Neural crest cell (in vitro differentiated cells): ENCODE results near the gene SHD. TPM values are rescaled to one million over a fixed set of nuclear protein-coding genes. Genes with fewer than 3 reads are reported as not detected.
A peak's percentile ranks its signal among the peaks of the same experiment; 100 is the strongest.

Source experiments
- DNase-seq: peaks from one replicate; pipeline ENCODE4 v3.0.0; 2021; ENCODE audit warnings: low read depth, mixed read lengths, low spot score
- H3K27ac Mint-ChIP-seq: one replicate; pipeline ENCODE4 v1.8.0; 2021; ENCODE audit warnings: mild to moderate bottlenecking, mixed read lengths; ENCODE audit not compliant: unreplicated experiment
- H3K27me3 Mint-ChIP-seq: 2 replicates; pipeline ENCODE4 v1.8.0; 2021; ENCODE audit warnings: low read depth, mild to moderate bottlenecking, mixed read lengths
- H3K36me3 Mint-ChIP-seq: 2 replicates; pipeline ENCODE4 v1.8.0; 2021; ENCODE audit warnings: low read depth, mild to moderate bottlenecking, mixed read lengths
- H3K4me1 Mint-ChIP-seq: 2 replicates; pipeline ENCODE4 v1.8.0; 2021; ENCODE audit warnings: mixed read lengths
- H3K4me3 Mint-ChIP-seq: one replicate; pipeline ENCODE4 v1.8.0; 2021; ENCODE audit warnings: mild to moderate bottlenecking, mixed read lengths
- H3K9me3 Mint-ChIP-seq: 2 replicates; pipeline ENCODE4 v1.8.0; 2021; ENCODE audit warnings: mixed read lengths
- CTCF ChIP-seq: fragments of 200-600 bp; sonication (generic); conservative IDR thresholded peaks from 2 replicates; pipeline ENCODE4 v1.5.0; 2021; ENCODE audit warnings: antibody characterized with exemption, mild to moderate bottlenecking
- total RNA-seq: library from RNA; stranded (reverse); gene quantifications from 2 replicates; pipeline ENCODE4 v1.2.1, GENCODE V29; 2021

SHD gene
- total RNA-seq, 1 donor from 2014 or later, result 2.7 TPM

GRCh38 chr19:4304538-4305256 is 25.6 kb downstream of the SHD start, which contains the start of gene FSD1:
FSD1 (plus strand) TSS chr19:4304598; CDS start chr19:4304747, 149 bp downstream.
- peak within 1 kb of the TSS; percentile 84 for H3K4me3 Mint-ChIP-seq
- peak; percentile 80 for DNase-seq
- H3K27ac Mint-ChIP-seq, result peak within 1 kb of the TSS; percentile 67
- H3K4me1 Mint-ChIP-seq, result peaks cover 12% of the 10 kb centered on the region
- H3K36me3 Mint-ChIP-seq, result no peaks in the 10 kb centered on the region
- H3K9me3 Mint-ChIP-seq, result no peaks in the 10 kb centered on the region
- TF ChIP-seq CTCF, result no peak
- H3K27me3 Mint-ChIP-seq, result no peaks in the 10 kb centered on the region

GRCh38 chr19:4305257-4305612 is 26.2 kb downstream of the SHD start:
- Mint-ChIP-seq H3K27me3 (no peaks in the 10 kb centered on the region), H3K4me1 (peaks cover 12% of the 10 kb centered on the region), H3K9me3 (no peaks in the 10 kb centered on the region), H3K27ac (no peak overlapping the region), H3K4me3 (peak overlapping the region; percentile 74), H3K36me3 (no peaks in the 10 kb centered on the region)
- DNase-seq, result no peak
- no peak for TF ChIP-seq CTCF

GRCh38 chr19:4305659-4306058 is 26.6 kb downstream of the SHD start:
- Mint-ChIP-seq H3K27me3 (no peaks in the 10 kb centered on the region), H3K4me3 (peak overlapping the region; percentile 74), H3K9me3 (no peaks in the 10 kb centered on the region), H3K27ac (no peak overlapping the region), H3K4me1 (peaks cover 12% of the 10 kb centered on the region), H3K36me3 (no peaks in the 10 kb centered on the region)
- no peak for TF ChIP-seq CTCF
- DNase-seq, result no peak

GRCh38 chr19:4310247-4311121 is 31.4 kb downstream of the SHD start:
- Mint-ChIP-seq H3K4me3 (no peak overlapping the region), H3K27me3 (no peaks in the 10 kb centered on the region), H3K36me3 (peaks cover 3% of the 10 kb centered on the region), H3K27ac (no peak overlapping the region), H3K9me3 (no peaks in the 10 kb centered on the region), H3K4me1 (no peaks in the 10 kb centered on the region)
- no peak for TF ChIP-seq CTCF
- DNase-seq, result no peak

GRCh38 chr19:4313847-4314490 is 34.9 kb downstream of the SHD start:
- Mint-ChIP-seq H3K27me3 (no peaks in the 10 kb centered on the region), H3K9me3 (no peaks in the 10 kb centered on the region), H3K4me3 (no peak overlapping the region), H3K36me3 (peaks cover 14% of the 10 kb centered on the region), H3K27ac (no peak overlapping the region), H3K4me1 (no peaks in the 10 kb centered on the region)
- DNase-seq, result no peak
- no peak for TF ChIP-seq CTCF
